Renal cortex interstitium (tissue), 11 donors: Measurements from ENCODE around the gene BUD13. TPM values are rescaled to one million over a fixed set of nuclear protein-coding genes. Genes with fewer than 3 reads are reported as not detected.
"Not testable (repeated sequence)": the region's sequence is repeated elsewhere in the genome, so short reads cannot be mapped to it uniquely, and the experiment has no call there.

Source experiments
- DNase-seq, 11 donors: peaks; one replicate each; pipeline ENCODE4 v3.0.0-alpha.2; 2013; ENCODE audit warnings: low read depth in 9 of 11, low spot score in 4 of 11; ENCODE audit errors: extremely low read depth in 1 of 11
- polyA plus RNA-seq, 3 donors: library from polyadenylated mRNA; unstranded; fragments of 120-200 nt; gene quantifications; one replicate each; pipeline ENCODE4 v1.2.1, GENCODE V29; 2013; ENCODE audit not compliant: insufficient read length in 3 of 3

BUD13 gene
- polyA plus RNA-seq, 3 donors = 33.8 to 38.6 (median 37.2) TPM

DNA sequence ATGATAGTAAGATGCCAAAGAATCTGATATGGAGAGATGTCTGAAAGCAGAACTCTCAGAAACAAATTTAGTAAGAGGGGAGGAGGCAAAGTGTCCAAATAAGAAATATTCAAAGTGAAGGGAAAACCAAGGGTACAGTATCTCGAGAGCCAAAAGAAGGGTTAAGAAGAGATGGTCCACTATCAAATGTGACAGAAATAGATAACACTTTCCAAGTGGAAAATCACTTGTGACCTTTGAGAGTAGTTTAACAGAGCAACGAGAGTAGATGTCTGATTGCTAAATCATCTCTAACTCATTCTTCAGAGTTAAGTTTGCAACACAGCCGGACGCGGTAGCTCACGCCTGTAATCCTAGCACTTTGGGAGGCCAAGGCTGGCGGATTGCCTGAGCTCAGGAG lies 4.3 kb upstream of the BUD13 start:
- no peak for DNase-seq

DNA sequence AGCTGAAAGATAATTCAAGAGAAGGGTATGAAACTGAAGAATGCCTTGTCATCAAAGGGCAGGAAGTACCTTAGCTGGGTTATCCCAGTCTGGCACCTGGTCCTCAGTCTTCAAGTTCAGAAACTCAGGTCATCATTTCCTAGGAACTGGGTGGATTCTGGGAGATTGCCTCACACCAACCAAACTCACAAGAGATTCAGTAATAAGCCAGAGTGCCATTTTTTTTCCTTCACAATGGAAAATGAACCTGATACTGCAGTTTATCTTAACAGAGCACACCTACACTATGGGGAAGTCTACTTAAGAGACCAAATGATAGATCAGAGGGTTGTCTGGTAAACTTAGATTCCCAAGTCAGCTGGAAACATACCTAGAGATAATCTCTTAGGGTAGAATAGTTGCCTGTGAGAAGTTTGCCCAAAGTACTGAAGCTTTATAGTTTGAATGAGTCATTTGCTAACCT lies 3.8 kb upstream of the BUD13 start:
- no peak for DNase-seq

DNA sequence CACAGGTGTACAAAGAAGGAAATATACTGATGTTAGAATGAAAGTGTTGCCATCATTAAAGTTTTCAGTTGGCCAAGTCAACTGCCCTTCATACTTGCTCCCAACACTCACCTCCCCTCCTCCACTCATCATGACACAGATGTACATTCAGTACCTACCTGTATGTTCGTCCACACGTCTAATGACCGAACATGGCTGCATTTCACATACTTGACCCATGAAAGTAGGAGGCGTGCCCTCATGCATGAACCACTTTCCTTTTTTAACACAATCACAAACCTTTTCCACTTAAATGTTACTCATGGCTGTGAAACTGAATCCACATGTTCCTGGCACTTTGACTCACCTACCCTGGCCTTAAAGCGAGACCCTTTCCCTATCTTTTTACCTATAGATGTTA lies 3.2 kb upstream of the BUD13 start:
- no peak for DNase-seq

DNA sequence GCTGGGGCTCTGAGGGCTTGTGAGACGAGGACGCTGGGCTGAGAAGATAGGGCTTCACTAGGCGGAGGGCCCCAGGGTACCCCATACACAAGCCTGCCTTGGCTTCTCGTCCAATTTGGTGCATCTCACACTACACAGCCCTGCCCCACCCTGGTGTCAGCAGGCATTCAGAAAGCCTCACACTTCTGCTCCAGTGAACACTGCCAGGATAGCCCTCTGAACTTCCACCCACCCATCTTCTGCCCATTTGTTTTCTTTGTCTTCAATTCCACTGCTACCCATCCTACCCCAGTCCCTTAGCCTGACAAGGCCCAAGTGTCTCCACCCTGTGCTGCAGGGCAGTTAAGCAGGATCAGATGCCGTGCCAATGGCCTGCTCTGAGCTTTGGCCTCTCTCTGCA lies 1.9 kb upstream of the BUD13 start:
- DNase-seq = no peak

DNA sequence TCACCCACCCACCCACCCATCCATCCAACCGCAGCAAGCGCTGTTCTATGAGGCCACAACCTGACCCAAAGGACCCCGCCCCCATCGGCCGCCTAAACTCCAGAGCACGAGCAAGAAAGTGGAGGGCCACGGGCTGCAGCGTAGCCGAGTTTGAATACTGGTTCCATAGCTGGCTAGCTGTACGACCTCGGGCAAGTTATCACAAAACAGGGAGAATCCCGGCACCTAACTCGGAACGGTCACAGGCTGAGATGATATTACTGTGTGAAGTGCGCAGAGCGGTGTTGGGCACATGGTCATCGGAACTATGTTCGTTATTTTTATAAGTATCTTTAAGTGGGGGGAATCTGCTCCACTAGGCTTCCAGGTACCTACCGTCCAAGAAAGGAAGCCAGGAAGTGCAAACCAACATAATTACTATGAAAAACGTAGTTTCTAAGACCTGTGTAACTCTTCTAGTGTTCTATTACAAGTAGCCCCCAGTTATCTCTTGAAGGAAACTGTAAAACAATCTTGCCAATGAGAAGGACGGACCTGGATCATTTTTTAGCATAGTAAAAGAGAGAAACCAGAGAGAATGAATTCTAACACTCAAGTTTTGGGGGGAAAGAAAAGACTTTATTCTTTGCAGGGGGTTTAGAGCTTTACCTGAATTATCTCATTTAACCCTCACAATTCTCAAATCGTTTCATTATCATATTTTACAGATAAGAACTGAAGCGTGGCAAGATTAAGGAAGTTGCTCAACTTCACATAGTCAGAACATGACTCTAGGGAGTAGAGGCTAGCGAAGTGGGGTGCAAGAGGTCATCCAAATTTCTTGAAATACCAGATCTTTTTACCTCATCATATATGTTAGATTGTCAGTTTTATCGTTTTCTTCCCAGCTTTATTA lies 663 bp upstream of the BUD13 start:
- peak in 2 of 11 donors; percentile 31 to 56 for DNase-seq

DNA sequence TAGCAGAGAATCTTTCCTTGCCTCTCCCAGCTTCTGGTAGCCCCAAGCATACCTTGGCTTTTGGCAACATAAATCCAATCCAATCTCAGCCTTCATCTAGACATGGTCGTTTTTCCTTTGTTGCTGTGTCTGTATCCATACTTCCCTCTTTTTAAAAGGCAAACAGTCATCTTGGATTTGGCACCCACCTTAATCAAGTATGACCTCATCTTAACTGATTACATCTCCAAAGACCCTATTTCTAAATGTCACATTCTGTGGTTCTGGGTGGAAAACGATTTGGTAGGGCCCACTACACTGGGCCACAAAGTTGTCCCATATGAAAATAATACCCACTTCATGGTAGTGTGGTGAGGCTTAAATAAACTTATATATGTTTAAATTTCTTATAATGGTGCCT lies 852 bp downstream of the BUD13 start:
- no peak for DNase-seq

DNA sequence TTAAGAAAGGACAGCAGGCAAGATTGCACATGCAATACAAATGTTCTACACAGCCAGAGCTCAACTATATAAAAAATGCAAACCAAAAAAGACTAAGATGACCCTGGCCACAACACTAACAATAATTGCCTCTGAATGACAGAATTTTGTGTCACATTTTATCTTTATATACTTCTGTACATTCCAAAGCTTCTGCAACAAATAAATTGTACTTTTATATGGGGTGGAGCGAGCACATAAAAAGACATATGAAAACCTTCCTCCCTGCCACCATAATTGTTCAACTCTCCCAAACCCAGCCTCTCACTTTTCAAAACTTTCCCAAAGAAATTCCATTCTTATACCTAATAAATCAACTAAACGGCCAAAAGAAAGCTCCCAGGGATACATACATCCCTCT lies 10.7 kb downstream of the BUD13 start:
- DNase-seq = peak in 5 of 11 donors; percentile 18 to 50 (median 42)

DNA sequence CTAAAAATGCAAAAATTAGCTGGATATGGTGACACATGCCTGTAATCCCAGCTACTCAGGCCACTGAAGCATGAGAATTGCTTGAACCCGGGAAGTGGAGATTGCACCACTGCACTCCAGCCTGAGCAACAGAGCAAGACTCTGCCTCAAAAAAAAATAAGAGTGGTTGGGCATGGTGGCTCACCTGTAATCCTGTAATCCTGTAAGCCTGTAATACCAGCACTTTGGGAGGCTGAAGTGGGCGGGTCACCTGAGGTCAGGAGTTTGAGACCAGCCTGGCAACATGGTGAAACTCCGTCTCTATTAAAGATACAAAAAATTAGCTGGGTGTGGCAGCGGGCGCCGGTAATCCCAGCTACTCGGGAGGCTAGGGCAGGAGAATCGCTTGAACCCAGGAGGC lies 16.7 kb downstream of the BUD13 start:
- DNase-seq = not testable (repeated sequence)

DNA sequence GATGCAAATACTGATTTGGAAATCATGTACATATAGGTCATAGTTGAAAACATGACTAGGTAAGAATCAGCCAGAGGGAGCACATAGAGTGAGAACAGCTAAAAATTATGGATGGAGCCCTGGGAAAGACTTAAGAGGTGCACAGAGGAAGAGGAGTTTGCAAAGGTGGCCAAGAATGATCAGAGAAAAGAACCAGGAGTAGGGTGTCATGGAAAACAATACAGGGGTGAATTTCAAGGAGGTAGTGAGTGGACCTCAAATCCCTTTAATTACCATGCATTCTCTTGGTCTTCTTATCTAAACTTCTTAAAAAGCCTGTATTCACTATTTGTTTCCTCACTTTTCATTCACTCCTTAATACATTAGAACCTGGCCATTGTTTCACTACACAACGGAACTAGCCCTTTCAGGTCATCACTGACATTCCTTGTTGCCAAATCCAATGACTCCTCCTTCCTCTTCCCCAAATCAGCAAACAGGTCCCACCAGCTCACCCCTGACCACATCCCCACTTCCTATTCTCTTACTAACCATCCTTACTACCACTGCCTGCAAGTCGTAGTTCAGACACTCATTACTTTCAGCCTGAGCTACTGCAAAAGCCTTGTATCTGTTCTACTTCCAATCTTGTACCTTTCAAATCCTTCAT lies 22.6 kb downstream of the BUD13 start:
- no peak for DNase-seq

DNA sequence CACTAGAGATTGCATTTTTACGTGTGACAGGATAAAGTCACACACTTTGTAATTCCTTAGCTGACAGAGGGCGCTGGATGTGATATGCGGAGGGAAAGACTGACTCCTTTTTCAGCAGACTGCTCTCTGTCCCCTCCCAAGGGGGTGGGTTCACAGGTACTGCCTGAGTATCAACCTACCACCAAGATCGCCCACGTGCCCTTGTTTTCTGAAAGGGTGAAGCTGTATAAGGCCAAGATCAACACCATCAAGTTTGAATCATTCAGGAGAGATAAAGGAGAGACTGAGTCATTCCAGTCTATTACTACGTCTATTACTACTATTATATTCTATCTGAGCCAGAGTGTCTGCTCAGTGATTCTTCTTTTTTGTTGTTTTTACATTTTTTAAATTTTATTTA lies 30.7 kb downstream of the BUD13 start:
- DNase-seq = no peak

DNA sequence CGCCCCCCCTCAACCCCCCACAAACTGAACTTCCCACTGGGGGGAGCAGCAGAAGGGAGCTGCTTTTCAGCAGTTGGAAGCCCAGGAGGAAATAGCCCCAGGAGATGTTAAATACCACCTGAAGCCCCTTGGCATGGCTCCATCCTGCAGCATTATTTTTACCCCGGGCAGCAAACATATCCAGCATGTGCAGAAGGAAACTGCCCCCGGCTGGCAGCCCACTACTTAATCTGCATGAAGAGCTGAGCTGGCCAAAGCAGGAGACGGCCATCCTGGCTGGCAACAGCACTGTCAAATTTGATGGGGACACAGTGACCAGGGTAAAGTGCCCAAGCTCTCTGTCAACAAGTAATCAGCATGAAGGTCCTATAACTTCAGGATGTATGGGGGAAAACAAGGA lies 32.0 kb downstream of the BUD13 start:
- DNase-seq = no peak

DNA sequence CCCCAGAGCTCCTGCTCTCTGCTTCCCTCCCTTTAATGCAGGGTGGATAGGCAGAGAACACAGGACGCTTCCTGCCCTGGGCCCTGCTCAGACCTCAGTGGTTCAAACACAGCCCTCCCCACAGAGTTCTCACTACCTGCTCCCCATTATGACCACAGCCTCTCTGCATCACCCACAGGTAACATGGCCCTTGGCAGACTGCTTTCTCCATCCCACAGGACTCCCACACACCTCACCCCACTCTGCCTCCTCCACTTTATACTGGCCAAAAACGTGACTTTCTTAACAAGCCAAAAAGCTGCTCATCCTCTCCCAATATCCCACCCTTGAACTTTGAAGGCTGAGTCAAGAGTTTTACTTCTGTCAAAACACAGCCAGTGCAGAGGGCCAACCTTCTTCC lies 33.8 kb downstream of the BUD13 start:
- DNase-seq = no peak

DNA sequence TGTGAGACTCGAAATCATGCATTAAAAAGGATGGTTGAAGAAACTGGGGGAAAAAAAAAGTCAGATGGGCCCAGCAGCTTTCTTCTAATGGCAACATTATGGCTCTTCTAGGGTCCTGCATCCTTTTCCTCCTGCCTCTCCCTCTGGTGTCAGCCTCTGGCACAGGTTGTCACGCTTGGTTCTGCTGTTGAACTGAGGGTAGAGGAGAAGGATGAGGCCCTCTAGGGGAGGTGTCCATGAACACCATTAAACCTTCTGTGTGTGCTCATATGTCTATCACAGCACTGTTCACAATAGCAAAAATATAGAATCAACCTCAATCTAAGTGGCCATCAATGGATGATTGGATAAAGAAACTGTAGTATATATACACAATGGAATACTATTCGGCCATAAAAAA lies 36.0 kb downstream of the BUD13 start:
- no peak for DNase-seq

DNA sequence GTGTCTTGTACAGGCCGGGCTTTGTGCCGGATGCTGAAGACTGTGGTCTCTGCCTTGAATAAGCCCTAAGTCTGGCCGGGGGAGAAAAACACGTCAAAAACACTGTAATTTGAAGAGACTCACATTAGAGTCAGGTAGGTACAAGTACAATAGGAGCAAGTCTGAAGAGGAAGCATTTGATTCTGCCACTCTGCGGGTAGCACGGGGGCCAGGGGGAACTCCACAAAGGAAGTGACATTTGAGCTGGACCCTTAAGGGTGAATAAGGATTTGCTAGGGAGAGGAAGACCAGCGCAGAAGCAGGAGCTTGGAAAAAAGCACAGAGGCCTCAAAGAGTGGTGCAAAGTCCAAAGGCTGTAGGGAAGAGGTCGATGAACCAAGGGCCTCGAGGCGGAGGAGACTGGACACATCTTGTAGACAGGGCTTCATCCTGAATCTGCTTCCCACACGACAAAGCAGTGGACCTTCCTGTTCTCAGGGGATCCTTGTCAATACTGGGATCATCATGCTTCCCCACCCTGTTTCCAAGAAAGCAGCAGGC lies 38.7 kb downstream of the BUD13 start:
- no peak for DNase-seq

DNA sequence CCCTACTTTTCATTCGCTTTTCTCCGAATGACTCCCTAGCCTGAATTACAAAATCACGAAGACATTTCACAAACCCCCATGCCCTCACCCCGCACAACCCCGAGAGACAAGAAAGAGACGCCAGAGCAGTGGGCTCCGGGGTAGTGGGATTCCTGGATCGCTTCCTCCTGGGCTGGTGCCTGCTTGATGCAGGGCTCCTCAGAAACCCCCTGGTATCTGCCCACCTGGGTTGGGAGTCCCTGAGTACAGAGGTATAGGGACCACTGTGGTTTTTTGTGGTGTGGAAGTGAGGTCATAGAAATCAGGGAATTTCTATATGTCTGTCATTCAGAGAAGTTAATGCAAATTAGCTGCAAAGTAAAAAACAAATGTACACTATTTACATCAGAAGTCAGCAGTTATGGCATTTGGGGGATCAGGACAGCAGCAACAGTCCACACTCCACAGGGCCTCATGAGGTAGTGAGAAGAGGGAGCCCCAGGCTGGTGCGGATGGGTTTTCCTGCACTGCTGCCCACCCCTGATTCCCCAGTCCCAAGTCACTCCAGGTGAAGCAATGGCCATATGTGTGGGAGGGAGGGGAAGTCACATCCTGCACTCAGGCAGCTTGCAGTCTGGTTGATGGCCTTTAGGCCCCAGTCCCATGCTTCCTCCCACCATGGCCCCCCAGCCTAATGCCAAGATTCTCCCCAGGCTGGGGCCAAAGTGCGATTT lies 39.6 kb downstream of the BUD13 start:
- DNase-seq = no peak

DNA sequence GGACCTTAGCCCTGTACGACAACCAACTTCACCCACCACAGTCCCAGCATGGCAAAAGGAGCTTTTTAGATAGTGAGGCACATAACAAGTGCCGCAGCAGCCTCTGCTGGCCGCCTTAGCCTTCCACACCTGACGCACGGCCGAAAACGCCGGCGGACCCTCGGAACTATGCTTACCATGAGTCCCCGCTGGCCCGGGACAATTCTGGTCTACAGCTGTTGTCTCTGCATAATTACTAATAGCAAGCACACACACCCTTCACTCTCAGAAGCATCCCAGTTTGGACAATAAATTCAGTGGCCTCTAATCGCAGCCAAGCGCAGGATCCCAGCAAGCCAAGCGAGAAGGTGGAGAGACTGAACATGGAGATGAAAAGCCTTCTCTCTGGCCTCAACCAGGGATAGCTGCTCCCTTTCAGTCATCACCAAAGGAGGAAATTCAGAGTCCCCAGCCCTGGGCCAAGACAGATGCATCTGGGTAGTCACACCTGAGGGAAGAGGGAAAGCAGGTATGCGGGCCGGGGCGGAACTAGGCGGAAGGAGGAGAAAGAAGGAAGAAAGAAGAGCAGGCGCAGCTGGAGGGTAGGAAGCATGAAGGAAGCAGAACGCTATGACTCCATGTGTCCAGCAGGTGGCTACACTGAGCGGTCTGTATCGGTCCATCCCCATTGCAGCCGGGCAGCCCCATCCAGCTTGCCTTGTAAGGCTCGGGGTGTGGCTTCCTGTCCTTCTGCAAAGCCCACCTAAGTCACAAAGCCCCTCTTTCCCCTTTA lies 40.3 kb downstream of the BUD13 start:
- DNase-seq = peak in 7 of 11 donors; percentile 46 to 66 (median 58)

DNA sequence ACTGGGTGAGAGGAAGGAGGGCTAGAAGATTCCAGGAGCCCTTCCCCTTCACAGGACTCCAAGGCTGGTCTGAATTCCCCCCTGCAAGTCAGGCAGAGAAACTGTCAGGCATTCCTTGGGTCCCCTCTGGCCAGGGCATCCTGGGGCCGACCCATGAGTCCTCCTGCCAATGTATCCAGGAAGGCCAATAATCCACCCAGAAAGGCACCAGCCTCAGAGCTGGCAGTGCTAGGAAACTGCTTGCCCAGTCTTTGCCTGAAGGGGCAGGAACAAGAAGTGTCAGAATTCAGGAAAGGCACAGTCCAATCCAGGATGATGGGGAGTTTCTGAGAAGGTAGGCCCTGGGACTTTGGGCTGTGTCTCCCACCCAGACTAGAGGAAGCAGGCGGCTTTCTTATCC lies 41.0 kb downstream of the BUD13 start:
- no peak for DNase-seq

DNA sequence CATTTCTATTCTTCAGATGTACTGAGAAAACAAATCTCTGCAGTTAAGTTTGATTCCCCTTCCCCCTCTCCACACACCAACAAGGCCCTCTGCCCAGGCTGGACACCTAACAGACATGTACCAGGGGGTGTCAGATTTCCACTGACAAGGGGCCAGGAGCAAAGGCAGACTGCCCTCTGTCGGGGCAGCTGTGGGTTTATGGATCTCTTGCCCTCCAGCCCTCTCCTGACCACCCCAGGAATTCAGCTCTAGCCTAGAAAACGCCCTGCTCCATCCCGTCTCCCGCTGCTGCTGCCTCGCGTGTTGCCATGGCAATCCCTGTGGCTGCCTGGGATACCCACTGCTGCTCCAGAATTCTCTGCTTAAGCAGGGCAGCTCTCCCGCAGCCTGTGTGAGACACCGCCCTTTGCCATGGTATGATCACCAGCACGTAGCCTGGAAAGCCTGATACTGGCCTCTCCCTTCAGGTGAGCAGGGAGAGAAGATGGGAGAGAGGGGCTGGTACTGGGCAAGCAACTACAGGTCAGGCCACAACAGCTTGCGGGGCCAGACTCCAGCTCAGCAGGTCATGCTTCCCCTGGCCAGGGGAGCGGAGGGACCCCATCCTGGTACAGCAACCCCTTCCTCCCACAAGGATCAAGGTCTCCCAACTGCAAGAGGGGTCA lies 41.6 kb downstream of the BUD13 start:
- DNase-seq = no peak
